ENCODE data around the gene OPN4.

Gene OPN4

GRCh38 chr10:86715836-86716235 lies 61.5 kb downstream of the OPN4 start:
- DNase-seq (ENCODE audit: low read depth in 2 of 3, low spot score in 1 of 3) = no peak
